Gastrocnemius medialis (tissue), 4 donors: ENCODE measurements around the gene USHBP1. TPM values are rescaled to one million over a fixed set of nuclear protein-coding genes. Genes with fewer than 3 reads are reported as not detected.
A peak's percentile ranks its signal among the peaks of the same experiment; 100 is the strongest.

ENCODE experiments used
- ATAC-seq, 2 donors: fragments of 150-250 bp; one replicate each; pipeline ENCODE4 v1.9.1; 2016
- DNase-seq, 2 donors: peaks; one replicate each; pipeline ENCODE4 v3.0.0-alpha.2; 2019
- H3K27ac ChIP-seq, 4 donors: fragments of 200-600 bp; sonication (generic); 1 replicate in 1 of 4; 2 replicates in 3 of 4; pipeline ENCODE4 v1.5.1; 2016 to 2018; ENCODE audit warnings: mild to moderate bottlenecking in 2 of 4, moderate library complexity in 1 of 4
- H3K27me3 ChIP-seq, 3 donors: fragments of 200-600 bp; sonication (generic) in 2 of 3; 1 replicate in 1 of 3; 2 replicates in 2 of 3; pipeline versions ENCODE4 v1.5.1 to v1.6.0; 2016 to 2019; ENCODE audit warnings: mild to moderate bottlenecking in 1 of 3, moderate library complexity in 1 of 3
- H3K36me3 ChIP-seq, 2 donors: fragments of 200-600 bp; sonication (generic) in 1 of 2; one replicate each; pipeline ENCODE4 v1.5.1; 2017 to 2018
- H3K4me1 ChIP-seq, 2 donors: fragments of 200-600 bp; sonication (generic) in 1 of 2; one replicate each; pipeline ENCODE4 v1.5.1; 2016 to 2017; ENCODE audit warnings: mild to moderate bottlenecking in 2 of 2
- H3K4me3 ChIP-seq, 4 donors: fragments of 200-600 bp; sonication (generic) in 3 of 4; 1 replicate in 1 of 4; 2 replicates in 3 of 4; pipeline ENCODE4 v1.5.1; 2016 to 2019; ENCODE audit warnings: mild to moderate bottlenecking in 2 of 4
- H3K9me3 ChIP-seq, 3 donors: fragments of 200-600 bp; sonication (generic) in 2 of 3; 1 replicate in 1 of 3; 2 replicates in 2 of 3; pipeline ENCODE4 v1.5.1; 2016 to 2019
- CTCF ChIP-seq, 5 experiments: fragments of 450-650 bp in 3 of 5; fragments of 200-600 bp in 2 of 5; sonication (generic) in 2 of 5; IDR thresholded peaks in 4 of 5; conservative IDR thresholded peaks in 1 of 5; 1 replicate in 4 of 5; 2 replicates in 1 of 5; pipeline ENCODE4 v1.5.1; 2016 to 2019; ENCODE audit warnings: antibody characterized with exemption in 5 of 5, mild to moderate bottlenecking in 3 of 5, moderate library complexity in 3 of 5
- POLR2A ChIP-seq, 2 donors: fragments of 450-650 bp; IDR thresholded peaks; one replicate each; pipeline ENCODE4 v1.6.1; 2017; ENCODE audit warnings: antibody characterized with exemption in 2 of 2, mild to moderate bottlenecking in 2 of 2, moderate library complexity in 2 of 2
- in situ Hi-C, 4 donors: fragments of 200-750 bp; cut with MboI; loops; one replicate each; pipeline versions ENCODE4 v1.15.0 to v1.8.0; 2017; ENCODE audit warnings: low sequenced_read_pairs in 4 of 4
- intact Hi-C: fragments of 100-400 bp; cut with DNase I; formaldehyde crosslinking; loops from one replicate; pipeline ENCODE4 v1.15.1; 2023; ENCODE audit warnings: low total_unique reads
- total RNA-seq, 4 donors: library from RNA; depleted of rRNA; stranded (reverse); fragments of >200 nt; gene quantifications; one replicate each; pipeline versions ENCODE4 v1.1.0 to v1.2.3, GENCODE V29; 2016

USHBP1 gene
- total RNA-seq, 4 donors from 2014 or later: 2.6 to 7.1 (median 4.1) TPM

GRCh38 chr19:17240826-17241399 is 23.6 kb downstream of the USHBP1 start:
- Histone ChIP-seq H3K27ac (peak overlapping the region; percentile 85 to 91 (median 90)), H3K9me3 (no peaks in the 10 kb centered on the region), H3K4me1 (peaks cover 28 to 43% of the 10 kb centered on the region in 2 donors), H3K36me3 (peaks cover 0 to 10% of the 10 kb centered on the region in 2 donors), H3K4me3 (no peak overlapping the region), H3K27me3 (no peaks in the 10 kb centered on the region)
- intact Hi-C loops: no loop called here
- ATAC-seq (no peak), DNase-seq (no peak)
- in situ Hi-C loops: no loop called here
- TF ChIP-seq POLR2A (IDR thresholded peaks at IDR 0.05) (no peak), CTCF (IDR thresholded peaks at IDR 0.05 in 4 of 5, conservative IDR thresholded peaks at IDR 0.05 in 1 of 5) (no peak)

DNA sequence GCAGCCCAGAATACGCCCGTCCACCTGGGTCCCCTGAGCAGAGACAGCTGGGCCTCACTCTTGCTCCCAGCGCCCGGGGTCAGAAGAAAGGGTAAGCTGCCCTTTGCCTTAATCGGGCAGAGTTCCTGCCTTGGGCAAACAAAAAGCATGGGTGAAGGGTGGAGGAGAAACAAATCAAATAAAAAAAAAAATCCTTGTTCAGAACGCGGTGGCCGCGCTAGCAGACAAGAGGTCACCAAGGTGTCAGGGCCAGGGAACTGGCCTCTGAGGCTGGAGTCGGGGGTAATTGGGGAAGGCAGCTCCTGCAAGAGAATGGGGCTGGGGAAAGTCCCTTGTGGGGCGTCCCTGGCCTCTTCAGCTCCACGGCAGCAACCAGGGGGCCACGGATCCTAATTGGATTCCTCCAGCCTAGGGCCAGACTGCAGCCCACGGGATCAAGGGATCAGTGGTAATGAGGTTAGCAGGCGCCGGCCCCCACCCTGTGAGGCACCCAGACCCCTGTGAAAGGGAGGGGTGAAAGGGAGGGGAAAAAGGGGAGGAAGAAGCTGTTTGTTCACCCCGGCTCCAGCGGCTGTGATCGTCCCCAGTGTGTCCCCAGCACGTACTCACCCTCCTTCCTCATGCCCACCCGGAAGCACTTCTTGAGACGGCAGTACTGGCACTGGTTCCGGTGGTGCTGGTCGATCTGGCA is 24.3 kb downstream of the USHBP1 start:
- Histone ChIP-seq H3K27me3 (no peaks in the 10 kb centered on the region), H3K4me1 (peaks cover 28 to 44% of the 10 kb centered on the region in 2 donors), H3K36me3 (peaks cover 0 to 10% of the 10 kb centered on the region in 2 donors), H3K27ac (peak overlapping the region in 2 of 4 donors; percentile 89 to 91), H3K4me3 (no peak overlapping the region), H3K9me3 (no peaks in the 10 kb centered on the region)
- in situ Hi-C loops: no loop called here
- intact Hi-C loops: no loop called here
- DNase-seq (no peak), ATAC-seq (no peak)
- TF ChIP-seq CTCF (IDR thresholded peaks at IDR 0.05 in 4 of 5, conservative IDR thresholded peaks at IDR 0.05 in 1 of 5) (no peak), POLR2A (IDR thresholded peaks at IDR 0.05) (no peak)

DNA sequence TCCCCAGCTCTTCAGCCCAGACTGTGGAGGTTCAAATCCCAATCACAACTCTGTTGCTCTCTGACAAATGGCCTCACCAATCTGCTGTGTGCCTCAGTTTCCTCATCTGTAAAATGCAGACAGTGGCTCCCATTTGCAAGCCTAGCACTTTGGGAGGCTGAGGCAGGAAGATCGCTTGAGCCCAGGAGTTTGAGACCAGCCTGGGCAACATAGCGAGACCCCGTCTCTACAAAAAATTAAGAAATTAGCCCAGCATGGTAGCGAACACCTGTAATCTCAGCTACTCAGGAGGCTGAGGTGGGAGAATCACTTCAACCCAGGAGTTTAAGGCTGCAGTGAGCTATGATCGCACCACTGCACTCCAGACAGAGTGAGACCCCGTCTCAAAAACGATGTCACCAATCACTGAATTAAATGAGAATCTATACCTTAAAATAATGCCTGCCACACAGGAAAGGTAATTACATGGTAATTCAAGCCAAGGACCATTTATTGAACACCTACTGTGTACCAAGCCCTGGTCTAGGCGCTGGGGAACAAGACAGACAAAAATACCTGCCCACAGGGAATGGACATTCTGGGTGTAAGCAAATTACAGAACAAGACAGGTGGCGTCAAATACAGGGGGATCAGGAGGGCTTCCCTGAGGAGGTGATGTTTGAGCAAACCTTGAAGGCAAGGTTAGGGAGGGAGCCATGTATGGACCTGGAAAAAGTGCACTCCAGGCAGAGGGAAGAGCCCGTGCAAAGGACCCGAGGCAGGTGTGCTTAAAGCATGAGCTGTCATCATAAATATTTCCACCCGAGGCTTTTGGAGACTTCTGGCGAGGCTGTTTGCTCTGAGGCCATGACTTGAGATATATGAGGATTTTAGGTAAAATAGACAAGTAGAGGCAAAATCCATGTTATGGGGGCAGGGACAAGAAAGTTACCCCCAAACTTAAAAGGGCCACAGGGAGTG is 26.5 kb downstream of the USHBP1 start:
- in situ Hi-C loops: no loop called here
- no peak for DNase-seq
- H3K36me3 ChIP-seq: peaks cover 0 to 11% of the 10 kb centered on the region in 2 donors
- H3K4me1 ChIP-seq: peaks cover 26 to 41% of the 10 kb centered on the region in 2 donors
- no peaks in the 10 kb centered on the region for H3K27me3 ChIP-seq
- TF ChIP-seq CTCF (IDR thresholded peaks at IDR 0.05 in 4 of 5, conservative IDR thresholded peaks at IDR 0.05 in 1 of 5) (no peak), POLR2A (IDR thresholded peaks at IDR 0.05) (no peak)
- H3K9me3 ChIP-seq: no peaks in the 10 kb centered on the region
- intact Hi-C loops: loop anchor here (5.0 kb wide), 1 partner anchor 171 kb away; no protein-coding TSS in a partner anchor
- no peak for ATAC-seq
- H3K27ac ChIP-seq: no peak overlapping the region
- H3K4me3 ChIP-seq: no peak overlapping the region

- Histone ChIP-seq H3K27me3 (no peaks in the 10 kb centered on the region), H3K27ac (peak overlapping the region in 3 of 4 donors; percentile 49 to 51 (median 51)), H3K36me3 (peaks cover 0 to 21% of the 10 kb centered on the region in 2 donors), H3K4me1 (peaks cover 18 to 30% of the 10 kb centered on the region in 2 donors), H3K4me3 (no peak overlapping the region), H3K9me3 (no peaks in the 10 kb centered on the region)
- intact Hi-C loops (loop anchor here (5.0 kb wide), 1 partner anchor 170 kb away; no protein-coding TSS in a partner anchor), in situ Hi-C loops (no loop called here)
- TF ChIP-seq CTCF (IDR thresholded peaks at IDR 0.05 in 4 of 5, conservative IDR thresholded peaks at IDR 0.05 in 1 of 5): no peak
- no peak for TF ChIP-seq POLR2A (IDR thresholded peaks at IDR 0.05)
- ATAC-seq (no peak), DNase-seq (no peak)
Observed at GRCh38 chr19:17236811-17237543, 27.6 kb downstream of the USHBP1 start.
